ACC112 (cell line): ENCODE data around the gene MREG.

Experiments used
- H2AFZ ChIP-seq: fragments of 200-600 bp; sonication (generic); one replicate; pipeline ENCODE4 v1.6.0; 2017; ENCODE audit warnings: antibody characterized with exemption, low read length; ENCODE audit not compliant: unreplicated experiment
- H3K27ac ChIP-seq: fragments of 200-600 bp; sonication (generic); 2 replicates; pipeline ENCODE4 v1.5.1; 2014; ENCODE audit warnings: low read depth, mild to moderate bottlenecking, antibody characterized with exemption, low read length, moderate library complexity
- H3K27me3 ChIP-seq: fragments of 200-600 bp; sonication (generic); 2 replicates; pipeline ENCODE4 v1.6.1; 2014; ENCODE audit warnings: mild to moderate bottlenecking, antibody characterized with exemption, low read length, moderate library complexity, mixed read lengths; ENCODE audit not compliant: insufficient read depth
- H3K36me3 ChIP-seq: fragments of 200-600 bp; sonication (generic); 2 replicates; pipeline ENCODE4 v1.6.1; 2016; ENCODE audit warnings: mild to moderate bottlenecking, antibody characterized with exemption, low read length, moderate library complexity, mixed read lengths; ENCODE audit not compliant: insufficient read depth
- H3K4me1 ChIP-seq: fragments of 200-600 bp; sonication (generic); one replicate; pipeline ENCODE4 v1.6.1; 2016; ENCODE audit warnings: low read length, mixed read lengths; ENCODE audit not compliant: insufficient read depth, unreplicated experiment, control insufficient read depth
- H3K4me3 ChIP-seq: fragments of 200-600 bp; sonication (generic); 2 replicates; pipeline ENCODE4 v1.5.1; 2014; ENCODE audit warnings: mild to moderate bottlenecking, low read depth, low read length
- H3K79me2 ChIP-seq: fragments of 200-600 bp; sonication (generic); one replicate; pipeline ENCODE4 v1.6.0; 2016; ENCODE audit warnings: low read length; ENCODE audit not compliant: control insufficient read depth, unreplicated experiment, insufficient read depth

MREG gene

GRCh38 chr2:215985257-215985656 is 28.1 kb downstream of the MREG start:
- Histone ChIP-seq H2AFZ (no peak overlapping the region), H3K79me2 (no peaks in the 10 kb centered on the region), H3K4me3 (no peak overlapping the region), H3K27me3 (no peaks in the 10 kb centered on the region), H3K27ac (no peak overlapping the region), H3K36me3 (no peaks in the 10 kb centered on the region), H3K4me1 (no peaks in the 10 kb centered on the region)

GRCh38 chr2:215984661-215985060 is 28.7 kb downstream of the MREG start:
- Histone ChIP-seq H3K79me2 (no peaks in the 10 kb centered on the region), H3K4me1 (no peaks in the 10 kb centered on the region), H3K4me3 (no peak overlapping the region), H3K27me3 (no peaks in the 10 kb centered on the region), H3K27ac (no peak overlapping the region), H3K36me3 (no peaks in the 10 kb centered on the region), H2AFZ (no peak overlapping the region)

DNA sequence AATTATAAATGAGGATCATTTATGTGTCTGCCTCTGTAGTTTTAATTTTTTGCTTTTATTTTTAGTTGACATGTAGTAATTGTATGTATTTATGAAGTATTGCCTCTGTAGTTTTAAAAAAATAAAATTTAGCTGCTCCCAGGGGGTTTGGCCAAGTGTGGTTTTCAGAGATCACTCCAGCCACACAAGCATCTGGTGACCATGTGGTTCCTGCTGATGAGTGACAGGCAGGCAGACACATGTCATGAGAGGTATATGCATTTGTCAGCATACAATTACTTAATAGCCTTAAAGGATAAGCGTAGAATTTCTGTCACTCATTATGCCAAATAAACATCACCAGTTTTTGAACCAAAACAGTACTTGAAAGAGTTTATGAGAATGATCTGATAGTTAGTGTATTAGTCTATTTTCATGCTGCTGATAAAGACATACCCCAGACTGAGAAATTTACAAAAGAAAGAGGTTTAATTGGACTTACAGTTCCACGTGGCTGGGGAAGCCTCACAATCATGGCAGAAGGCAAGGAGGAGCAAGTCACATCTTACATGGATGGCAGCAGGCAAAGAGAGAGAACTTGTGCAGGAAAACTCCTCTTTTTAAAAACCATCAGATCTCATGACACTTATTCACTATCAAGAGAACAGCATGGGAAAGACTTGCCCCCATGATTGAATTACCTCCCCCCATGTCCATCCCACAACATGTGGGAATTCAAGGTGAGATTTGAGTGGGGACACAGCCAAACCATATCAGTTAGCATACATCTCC is 29.6 kb downstream of the MREG start:
- Histone ChIP-seq H3K27ac (no peak overlapping the region), H2AFZ (no peak overlapping the region), H3K79me2 (no peaks in the 10 kb centered on the region)

GRCh38 chr2:215982465-215982875 is 30.9 kb downstream of the MREG start:
- no peaks in the 10 kb centered on the region for H3K79me2 ChIP-seq

More for the DNA sequence above, 29.6 kb downstream of the MREG start:
- H3K4me1 ChIP-seq: no peaks in the 10 kb centered on the region
- no peaks in the 10 kb centered on the region for H3K36me3 ChIP-seq
- no peaks in the 10 kb centered on the region for H3K27me3 ChIP-seq
- no peak overlapping the region for H3K4me3 ChIP-seq

DNA sequence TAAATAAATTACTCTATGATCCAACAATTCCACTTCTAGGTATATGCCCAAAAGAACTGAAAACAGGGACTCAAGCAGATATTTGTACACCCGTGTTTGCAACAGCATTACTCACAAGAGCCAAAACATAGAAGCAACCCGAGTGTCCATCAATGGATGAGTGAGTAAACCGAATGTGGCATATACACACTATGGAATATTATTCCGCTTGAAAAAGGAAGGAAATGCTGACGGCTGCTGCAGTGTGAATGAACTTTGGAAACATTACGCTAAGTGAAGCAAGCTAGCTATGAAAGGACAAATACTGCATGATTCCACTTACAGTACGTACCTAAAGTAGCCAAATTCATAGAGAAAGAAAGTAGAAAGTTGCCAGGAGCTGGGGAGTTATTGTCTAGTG is 32.2 kb downstream of the MREG start:
- Histone ChIP-seq H3K4me3 (no peak overlapping the region), H3K36me3 (no peaks in the 10 kb centered on the region), H2AFZ (no peak overlapping the region), H3K27me3 (no peaks in the 10 kb centered on the region), H3K4me1 (no peaks in the 10 kb centered on the region), H3K27ac (no peak overlapping the region), H3K79me2 (no peaks in the 10 kb centered on the region)

More at GRCh38 chr2:215982465-215982875, 30.9 kb downstream of the MREG start:
- Histone ChIP-seq H3K27me3 (no peaks in the 10 kb centered on the region), H2AFZ (no peak overlapping the region), H3K4me1 (no peaks in the 10 kb centered on the region), H3K27ac (no peak overlapping the region), H3K36me3 (no peaks in the 10 kb centered on the region), H3K4me3 (no peak overlapping the region)

DNA sequence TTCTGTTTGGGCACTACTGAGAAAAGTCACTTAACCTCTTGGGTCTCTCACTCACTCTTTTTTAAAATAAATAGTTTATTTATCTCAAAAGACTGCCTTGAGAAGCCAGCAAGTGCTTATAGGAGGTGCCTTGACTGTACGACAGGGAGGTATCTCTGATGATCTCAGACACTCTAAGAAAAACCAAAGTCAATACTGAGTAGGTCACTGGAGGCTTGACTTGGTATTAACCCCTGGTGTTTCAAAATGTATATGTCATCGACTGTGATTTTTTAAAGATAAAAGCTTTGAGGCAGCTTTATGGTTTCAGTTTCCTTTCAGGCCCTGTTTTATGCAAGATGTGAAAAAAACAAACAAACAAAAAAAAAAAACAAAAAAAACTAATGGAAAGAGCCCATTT is 33.7 kb downstream of the MREG start:
- no peaks in the 10 kb centered on the region for H3K79me2 ChIP-seq
- no peak overlapping the region for H2AFZ ChIP-seq
- no peak overlapping the region for H3K4me3 ChIP-seq
- no peaks in the 10 kb centered on the region for H3K36me3 ChIP-seq
- no peaks in the 10 kb centered on the region for H3K27me3 ChIP-seq
- H3K27ac ChIP-seq: no peak overlapping the region
- no peaks in the 10 kb centered on the region for H3K4me1 ChIP-seq

- Histone ChIP-seq H2AFZ (no peak overlapping the region), H3K4me3 (no peak overlapping the region), H3K4me1 (peaks cover 11% of the 10 kb centered on the region), H3K27ac (no peak overlapping the region), H3K79me2 (no peaks in the 10 kb centered on the region), H3K36me3 (no peaks in the 10 kb centered on the region), H3K27me3 (no peaks in the 10 kb centered on the region)
These were observed 38.5 kb downstream of the MREG start for GRCh38 chr2:215974700-215975429.

DNA sequence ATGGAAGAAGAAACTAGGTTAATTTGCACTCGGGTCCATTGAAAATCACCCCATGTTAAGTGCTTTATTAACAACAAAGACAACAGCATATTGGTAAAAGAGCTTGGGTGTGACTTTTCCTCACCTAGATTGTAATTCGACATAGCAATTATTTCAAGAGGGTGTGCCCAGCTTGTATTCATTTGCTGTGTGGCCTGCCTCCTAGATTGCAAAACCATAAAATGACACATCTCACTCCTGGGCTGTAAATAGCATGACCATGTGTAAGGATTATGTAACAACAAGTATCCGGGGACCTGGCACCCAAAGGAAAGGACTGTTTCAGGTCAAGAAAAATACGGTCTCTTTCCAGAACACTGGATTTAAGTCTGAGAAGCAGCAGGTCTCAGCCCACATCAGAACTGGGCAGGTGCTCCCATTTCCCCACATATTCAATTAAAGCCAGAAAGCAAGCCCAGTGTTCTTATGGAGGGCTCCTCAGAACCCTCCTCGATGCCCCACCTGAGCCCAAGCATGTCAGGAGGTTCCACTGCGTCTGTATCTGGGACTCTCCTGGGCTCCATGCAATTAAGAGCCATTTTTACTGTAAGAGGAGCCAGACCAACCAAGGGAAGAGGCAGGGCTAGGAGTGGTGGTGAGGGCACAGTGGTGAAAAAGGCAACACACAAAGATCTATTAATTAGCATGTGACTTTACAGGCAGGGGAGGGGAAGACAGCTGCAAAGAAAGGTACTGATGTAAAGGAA is 39.2 kb downstream of the MREG start:
- Histone ChIP-seq H3K4me1 (peaks cover 11% of the 10 kb centered on the region), H3K79me2 (no peaks in the 10 kb centered on the region), H3K27ac (no peak overlapping the region), H3K27me3 (no peaks in the 10 kb centered on the region), H3K4me3 (no peak overlapping the region), H2AFZ (no peak overlapping the region), H3K36me3 (no peaks in the 10 kb centered on the region)

DNA sequence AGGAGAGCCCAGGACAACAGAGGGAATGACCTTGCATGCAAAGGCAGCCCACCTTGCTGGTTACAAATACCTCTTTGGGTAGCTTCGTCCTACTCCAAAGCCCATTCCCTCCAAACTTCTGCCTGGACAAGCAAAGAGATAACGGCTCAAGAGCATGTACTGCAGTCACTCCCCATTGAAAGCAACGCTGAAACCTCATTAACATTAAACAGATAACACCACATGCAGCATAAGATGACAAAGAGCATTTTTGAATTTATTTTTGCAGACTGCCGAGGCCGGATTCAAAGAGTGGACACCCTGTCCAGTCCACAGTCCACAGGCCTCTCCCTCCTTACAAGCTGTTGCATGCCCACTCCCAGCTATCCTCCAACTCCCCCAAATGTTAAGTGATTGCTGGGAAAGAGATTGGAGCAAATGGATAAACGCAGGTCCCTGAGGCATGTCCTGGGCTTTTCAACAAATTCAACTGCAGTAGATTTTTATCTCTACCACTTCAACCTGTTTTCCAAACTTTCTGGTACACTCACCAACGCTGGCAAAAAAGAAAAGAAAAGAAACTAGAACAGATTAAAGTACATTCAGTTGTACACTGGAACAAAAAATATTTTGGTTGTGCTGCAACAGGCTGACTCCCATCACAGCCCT is 40.1 kb downstream of the MREG start:
- H2AFZ ChIP-seq: no peak overlapping the region
- H3K4me1 ChIP-seq: peaks cover 11% of the 10 kb centered on the region
- no peaks in the 10 kb centered on the region for H3K36me3 ChIP-seq
- H3K27me3 ChIP-seq: no peaks in the 10 kb centered on the region
- no peak overlapping the region for H3K27ac ChIP-seq
- H3K4me3 ChIP-seq: no peak overlapping the region
- H3K79me2 ChIP-seq: no peaks in the 10 kb centered on the region

GRCh38 chr2:215971671-215972070 is 41.7 kb downstream of the MREG start:
- no peaks in the 10 kb centered on the region for H3K36me3 ChIP-seq
- no peaks in the 10 kb centered on the region for H3K27me3 ChIP-seq
- H2AFZ ChIP-seq: no peak overlapping the region
- H3K4me1 ChIP-seq: peaks cover 14% of the 10 kb centered on the region
- no peak overlapping the region for H3K4me3 ChIP-seq
- no peaks in the 10 kb centered on the region for H3K79me2 ChIP-seq
- H3K27ac ChIP-seq: no peak overlapping the region
